ENCODE data around the gene CASP10. TPM values are rescaled to one million over a fixed set of nuclear protein-coding genes. Genes with fewer than 3 reads are reported as not detected.

CASP10 gene
- total RNA-seq = 59.7 and 68.0 TPM in 2 replicates

GRCh38 chr2:201182650-201183364, at the start of gene CASP10:
Gene CASP10, plus strand, starts transcription at chr2:201183141. Its CDS starts 2,637 bp downstream, at chr2:201185778.

GRCh38 chr2:201260302-201260800, 77.4 kb downstream of the CASP10 start, which contains the start of gene CASP8:
Gene CASP8, plus strand, starts transcription at chr2:201260536. Its CDS starts 5,951 bp downstream, at chr2:201266487.

Other genes with a start within 250 kb of the CASP10 start
- 15.7 and 25.5 TPM in 2 replicates for gene ORC2, start 219.5 kb upstream of the CASP10 start, total RNA-seq
- gene HYCC2, start 111.5 kb upstream of the CASP10 start, total RNA-seq = 9.4 and 18.9 TPM in 2 replicates
- 98.4 and 108 TPM in 2 replicates for gene NDUFB3, start 111.1 kb upstream of the CASP10 start, total RNA-seq
- 173 and 330 TPM in 2 replicates for gene CFLAR, start 67.0 kb upstream of the CASP10 start, total RNA-seq
- 9.6 and 11.0 TPM in 2 replicates for gene CASP8, start 77.4 kb downstream of the CASP10 start, total RNA-seq
- 0.49 and 1.3 TPM in 2 replicates for gene FLACC1, start 174.2 kb downstream of the CASP10 start, total RNA-seq

Measured in bladder microvascular endothelial cell (primary cell).